ENCODE data around the gene DAP3. TPM values are rescaled to one million over a fixed set of nuclear protein-coding genes. Genes with fewer than 3 reads are reported as not detected.

The DAP3 gene
- total and polyA plus RNA-seq, 2 of the 8 experiments (the other 6 are each of a cell fraction or from before 2014, with no cell fraction given), result 66.3 to 87.1 TPM

DNA sequence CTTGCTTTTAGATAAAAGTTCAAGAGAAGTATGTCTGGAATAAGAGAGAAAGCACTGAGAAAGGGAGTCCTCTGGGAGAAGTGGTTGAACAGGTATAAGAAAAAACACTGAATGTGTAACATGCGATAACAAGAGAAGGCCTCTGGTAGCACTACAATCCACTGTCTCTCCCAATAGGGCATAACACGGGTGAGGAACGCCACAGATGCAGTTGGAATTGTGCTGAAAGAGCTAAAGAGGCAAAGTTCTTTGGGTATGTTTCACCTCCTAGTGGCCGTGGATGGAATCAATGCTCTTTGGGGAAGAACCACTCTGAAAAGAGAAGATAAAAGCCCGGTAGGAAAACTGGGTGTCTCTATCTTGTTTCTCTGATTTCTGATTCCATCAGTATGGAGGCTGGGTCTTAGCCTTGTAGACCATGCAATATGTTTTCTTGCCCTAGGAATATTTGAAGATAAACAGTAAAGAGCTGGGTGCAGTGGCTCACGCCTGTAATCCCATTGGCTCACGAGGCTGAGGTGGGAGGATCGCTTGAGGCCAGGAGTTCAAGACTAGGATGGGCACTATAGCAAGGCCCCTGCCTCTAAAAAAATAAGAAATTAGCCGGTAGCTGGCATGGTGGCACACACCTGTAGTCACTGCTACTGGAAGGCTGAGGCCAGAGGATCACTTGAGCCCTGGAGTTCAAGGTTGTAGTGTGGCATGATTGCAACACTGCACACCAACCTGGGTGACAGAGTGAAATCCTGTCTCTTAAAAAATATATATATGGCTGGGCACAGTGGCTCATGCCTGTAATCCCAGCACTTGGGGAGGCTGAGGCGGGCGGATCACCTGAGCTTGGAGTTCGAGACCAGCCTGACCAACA lies 40.4 kb downstream of the DAP3 start:
- Histone ChIP-seq H3K4me3 (ENCODE audit: extremely low read depth in 1 of 4, insufficient read depth in 2 of 4, low read depth in 3 of 4, low read length in 4 of 4) (no peak overlapping the region), H4K5ac (ENCODE audit: insufficient read length, low read depth, low read length) (no peak overlapping the region), H4K8ac (ENCODE audit: extremely low read depth, insufficient read depth, low read length) (no peak overlapping the region), H2AFZ (ENCODE audit: low read length) (no peak overlapping the region), H3K18ac (ENCODE audit: extremely low read depth, low read length) (no peak overlapping the region), H3K79me1 (ENCODE audit: low read depth, low read length) (no peaks in the 10 kb centered on the region), H4K91ac (replicated peaks; ENCODE audit: insufficient read length, low read length) (no peak overlapping the region), H3K27me3 (replicated peaks in 1 of 4; ENCODE audit: control insufficient read depth in 3 of 4, extremely low read depth in 1 of 4, insufficient read depth in 3 of 4, low read length in 3 of 4) (no peaks in the 10 kb centered on the region), H3K79me2 (ENCODE audit: control insufficient read depth in 1 of 2, insufficient read depth in 2 of 2, low read length in 2 of 2) (no peaks in the 10 kb centered on the region), H3K14ac (ENCODE audit: insufficient read length) (no peak overlapping the region), H3K23me2 (ENCODE audit: low read depth, low read length) (no peaks in the 10 kb centered on the region), H2BK12ac (ENCODE audit: low read depth, low read length) (no peak overlapping the region), H2BK15ac (ENCODE audit: low read length) (no peak overlapping the region), H3K36me3 (ENCODE audit: control insufficient read depth in 2 of 4, insufficient read depth in 4 of 4, low read length in 3 of 4) (peaks cover 4 to 43% (median 16%) of the 10 kb centered on the region in 4 experiments; a peak in 7 of 8 replicates), H4K20me1 (replicated peaks in 1 of 2; ENCODE audit: control insufficient read depth in 1 of 2, insufficient read depth in 2 of 2, low read length in 2 of 2) (peaks cover 0 to 2% of the 10 kb centered on the region in 2 experiments), H3K9ac (replicated peaks in 1 of 4; ENCODE audit: extremely low read depth in 1 of 4, low read depth in 3 of 4, low read length in 3 of 4) (no peak overlapping the region), H3K23ac (ENCODE audit: insufficient read length) (no peak overlapping the region), H2AK5ac (ENCODE audit: low read depth, low read length) (no peak overlapping the region), H3K4me2 (ENCODE audit: insufficient read depth in 1 of 2, low read depth in 2 of 2, low read length in 2 of 2) (no peak overlapping the region), H3K56ac (replicated peaks; ENCODE audit: insufficient read length, low read depth, low read length) (no peak overlapping the region), H3K27ac (ENCODE audit: low read depth, low read length) (no peak overlapping the region), H3K9me3 (ENCODE audit: insufficient read depth in 2 of 2, low read depth in 1 of 2, low read length in 1 of 2) (no peaks in the 10 kb centered on the region), H3K4me1 (replicated peaks in 1 of 4; ENCODE audit: control insufficient read depth in 3 of 4, insufficient read depth in 4 of 4, low read length in 3 of 4) (no peaks in the 10 kb centered on the region), H2BK120ac (replicated peaks; ENCODE audit: low read depth, low read length) (no peak overlapping the region), H2BK20ac (ENCODE audit: low read length) (no peak overlapping the region), H2BK5ac (ENCODE audit: low read depth, low read length) (no peak overlapping the region), H3K4ac (replicated peaks; ENCODE audit: insufficient read length, low read depth, low read length) (no peak overlapping the region)
- DNase-seq (ENCODE audit: low read depth in 1 of 2, low spot score in 2 of 2) (peak; percentile 19 to 73), FAIRE-seq (peak; percentile 87)
- ChIA-PET POLR2A (ENCODE audit: partially characterized antibody) (interaction anchor here (0.6 to 1.0 kb wide), 4 partner anchors 71 to 389 kb away, joined by 3 read pairs; no protein-coding TSS in a partner anchor), CTCF (ENCODE audit: partially characterized antibody) (interaction anchor here (0.6 to 2.1 kb wide), 25 partner anchors 9 to 424 kb away, joined by 3 to 7 read pairs (median 3); no protein-coding TSS in a partner anchor)
- 78% methylated on average over 12 of the region's 12 CpGs; no CpG with 5 or more reads in 1 of the 2 experiments for WGBS, 2 experiments (ENCODE audit: extremely low coverage in 1 of 2, insufficient coverage in 1 of 2, insufficient read length in 1 of 2, insufficient replicate concordance in 2 of 2, low coverage in 1 of 2, low lambda C conversion rate in 2 of 2, missing lambda C conversion rate in 1 of 2)
- TF ChIP-seq RXRA (IDR thresholded peaks at IDR 0.05; ENCODE audit: insufficient read depth, low read depth, low read length) (no peak), CBX8 (IDR thresholded peaks at IDR 0.05; ENCODE audit: borderline replicate concordance, low read depth, low read length) (no peak), TAF1 (IDR thresholded peaks at IDR 0.05; ENCODE audit: low read depth, low read length) (no peak), RAD21 (IDR thresholded peaks at IDR 0.05 in 1 of 2, conservative IDR thresholded peaks at IDR 0.05 in 1 of 2; ENCODE audit: low read depth in 2 of 2, low read length in 2 of 2) (peak; percentile 72 to 75), EP300 (IDR thresholded peaks at IDR 0.05; ENCODE audit: borderline replicate concordance in 1 of 2, low read depth in 2 of 2, low read length in 2 of 2) (no peak)
- TF ChIP-seq, protein P1, sequence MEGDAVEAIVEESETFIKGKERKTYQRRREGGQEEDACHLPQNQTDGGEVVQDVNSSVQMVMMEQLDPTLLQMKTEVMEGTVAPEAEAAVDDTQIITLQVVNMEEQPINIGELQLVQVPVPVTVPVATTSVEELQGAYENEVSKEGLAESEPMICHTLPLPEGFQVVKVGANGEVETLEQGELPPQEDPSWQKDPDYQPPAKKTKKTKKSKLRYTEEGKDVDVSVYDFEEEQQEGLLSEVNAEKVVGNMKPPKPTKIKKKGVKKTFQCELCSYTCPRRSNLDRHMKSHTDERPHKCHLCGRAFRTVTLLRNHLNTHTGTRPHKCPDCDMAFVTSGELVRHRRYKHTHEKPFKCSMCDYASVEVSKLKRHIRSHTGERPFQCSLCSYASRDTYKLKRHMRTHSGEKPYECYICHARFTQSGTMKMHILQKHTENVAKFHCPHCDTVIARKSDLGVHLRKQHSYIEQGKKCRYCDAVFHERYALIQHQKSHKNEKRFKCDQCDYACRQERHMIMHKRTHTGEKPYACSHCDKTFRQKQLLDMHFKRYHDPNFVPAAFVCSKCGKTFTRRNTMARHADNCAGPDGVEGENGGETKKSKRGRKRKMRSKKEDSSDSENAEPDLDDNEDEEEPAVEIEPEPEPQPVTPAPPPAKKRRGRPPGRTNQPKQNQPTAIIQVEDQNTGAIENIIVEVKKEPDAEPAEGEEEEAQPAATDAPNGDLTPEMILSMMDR (IDR thresholded peaks at IDR 0.05; ENCODE audit: control extremely low read depth in 1 of 3, insufficient read depth in 1 of 3, low read depth in 1 of 3, low read length in 3 of 3), result peak in 2 of 3 experiments; percentile 72 to 80; a peak in 3 of 4 replicates
